ENCODE results near the gene SGMS1.

DNA sequence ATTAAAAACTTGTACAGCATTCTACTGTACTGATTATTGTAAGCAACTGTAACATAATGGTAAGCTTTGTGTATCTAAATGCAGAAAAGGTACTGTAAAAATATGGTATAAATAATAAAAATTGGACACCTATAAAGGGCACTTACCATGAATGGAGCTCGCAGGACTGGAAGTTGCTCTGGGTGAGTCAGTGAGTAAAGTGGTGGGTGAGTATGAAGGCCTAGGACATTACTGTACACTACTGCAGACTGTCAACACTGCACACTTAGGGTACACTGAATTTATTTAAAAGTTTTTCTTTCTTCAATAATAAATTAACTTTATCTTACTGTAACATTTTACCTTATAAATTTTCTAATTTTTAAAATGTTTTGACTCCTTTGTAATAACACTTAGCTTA lies 253.8 kb downstream of the SGMS1 start:
- TF ChIP-seq, protein P1, sequence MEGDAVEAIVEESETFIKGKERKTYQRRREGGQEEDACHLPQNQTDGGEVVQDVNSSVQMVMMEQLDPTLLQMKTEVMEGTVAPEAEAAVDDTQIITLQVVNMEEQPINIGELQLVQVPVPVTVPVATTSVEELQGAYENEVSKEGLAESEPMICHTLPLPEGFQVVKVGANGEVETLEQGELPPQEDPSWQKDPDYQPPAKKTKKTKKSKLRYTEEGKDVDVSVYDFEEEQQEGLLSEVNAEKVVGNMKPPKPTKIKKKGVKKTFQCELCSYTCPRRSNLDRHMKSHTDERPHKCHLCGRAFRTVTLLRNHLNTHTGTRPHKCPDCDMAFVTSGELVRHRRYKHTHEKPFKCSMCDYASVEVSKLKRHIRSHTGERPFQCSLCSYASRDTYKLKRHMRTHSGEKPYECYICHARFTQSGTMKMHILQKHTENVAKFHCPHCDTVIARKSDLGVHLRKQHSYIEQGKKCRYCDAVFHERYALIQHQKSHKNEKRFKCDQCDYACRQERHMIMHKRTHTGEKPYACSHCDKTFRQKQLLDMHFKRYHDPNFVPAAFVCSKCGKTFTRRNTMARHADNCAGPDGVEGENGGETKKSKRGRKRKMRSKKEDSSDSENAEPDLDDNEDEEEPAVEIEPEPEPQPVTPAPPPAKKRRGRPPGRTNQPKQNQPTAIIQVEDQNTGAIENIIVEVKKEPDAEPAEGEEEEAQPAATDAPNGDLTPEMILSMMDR (IDR thresholded peaks at IDR 0.05) = no peak
- no peak for TF ChIP-seq POLR2A (IDR thresholded peaks at IDR 0.05)
